GM18858 (cell line): ENCODE measurements around the gene ZNF429.
"Not testable (repeated sequence)": the region's sequence is repeated elsewhere in the genome, so short reads cannot be mapped to it uniquely, and the experiment has no call there.

Experiments
- ATAC-seq: cut with Tn5 transposase; IDR thresholded peaks from one replicate; pipeline ENCODE4 v1.9.1; 2021; ENCODE audit not compliant: unreplicated experiment

Gene ZNF429

DNA sequence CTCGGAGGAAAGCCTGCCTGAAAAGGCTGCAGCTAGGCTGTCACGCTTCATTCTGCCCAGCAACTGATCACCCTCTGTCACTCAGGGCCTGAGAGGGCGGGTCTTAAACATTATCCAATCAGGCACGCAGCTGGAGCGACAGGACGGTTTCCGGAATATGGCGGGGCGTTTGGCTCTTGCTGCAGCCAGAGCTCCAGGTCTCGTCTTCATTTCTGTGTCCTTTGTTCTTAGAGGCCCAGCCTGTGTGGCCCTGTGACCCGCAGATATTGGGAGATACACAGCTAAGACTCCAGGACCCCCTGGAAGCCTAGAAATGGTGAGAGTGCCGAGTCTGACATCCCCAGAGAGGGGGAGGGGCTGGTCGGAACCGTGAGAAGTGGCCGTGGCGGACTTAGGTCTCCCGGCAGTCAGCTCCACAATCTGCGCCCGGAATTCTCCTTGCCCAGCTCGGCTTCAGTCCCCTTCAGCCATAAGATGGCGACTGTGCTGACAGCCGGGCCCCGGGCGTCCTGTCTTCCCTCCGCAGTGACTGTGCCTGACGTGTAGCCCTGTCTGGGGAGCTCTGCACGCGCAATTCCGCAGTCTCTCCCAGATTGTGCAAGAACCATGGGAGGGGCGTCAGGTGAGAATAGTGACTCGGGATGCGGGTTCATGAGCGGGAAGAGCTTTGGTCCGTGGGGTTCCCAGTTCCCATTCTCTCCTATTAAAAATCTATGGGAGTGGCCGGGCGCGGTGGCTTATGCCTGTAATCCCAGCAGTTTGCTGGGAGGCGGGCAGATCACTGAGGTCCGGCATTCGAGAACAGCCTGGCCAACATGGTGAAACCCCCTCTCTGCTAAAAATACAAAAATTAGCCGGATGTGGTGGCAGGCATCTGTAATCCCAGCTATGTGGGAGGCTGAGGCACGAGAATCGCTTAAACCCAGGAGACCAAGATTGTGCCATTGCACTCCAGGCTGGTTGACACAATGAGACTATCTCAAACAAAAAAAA is at the start of gene ZNF429:
Gene ZNF429 (plus strand): TSS at position 144 of the 993 bp plus-strand sequence. CDS start 170 bp downstream, at position 314.
- ATAC-seq: peak; percentile 100

DNA sequence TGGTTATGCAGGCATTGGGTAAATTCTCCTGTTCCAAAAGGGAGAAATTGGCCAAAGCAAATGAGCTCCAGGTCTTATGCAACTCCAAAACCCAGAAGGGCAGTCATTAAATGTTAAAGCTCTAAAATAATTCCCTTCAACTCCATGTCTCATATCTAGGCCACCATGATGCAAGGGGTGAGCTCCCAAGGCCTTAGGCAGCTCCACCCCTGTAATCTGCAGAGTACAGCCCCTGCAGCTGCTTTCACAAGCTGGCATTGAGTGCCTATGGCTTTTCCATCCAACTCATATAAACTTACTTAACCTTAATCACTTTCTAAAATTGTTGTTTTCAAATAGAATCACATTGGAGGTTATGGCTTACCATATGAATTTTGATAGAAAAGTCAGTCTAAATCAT is 44.7 kb upstream of the ZNF429 start:
- ATAC-seq: no peak

DNA sequence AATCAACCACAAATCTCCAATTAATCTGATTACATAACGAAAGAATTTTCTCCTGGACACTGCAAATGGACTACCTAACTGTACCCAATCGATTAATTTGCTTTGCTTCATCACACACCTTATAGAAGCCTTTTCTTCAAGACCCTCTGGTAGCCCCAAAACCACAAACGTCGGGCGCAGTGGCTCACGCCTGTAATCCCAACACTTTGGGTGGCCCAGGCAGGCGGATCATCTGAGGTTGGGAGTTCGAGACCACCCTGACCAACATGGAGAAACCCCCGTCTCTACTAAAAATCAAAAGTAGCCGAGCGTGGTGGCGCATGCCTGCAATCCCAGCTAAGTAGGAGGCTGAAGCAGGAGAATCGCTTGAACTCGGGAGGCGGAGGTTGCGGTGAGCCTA is 42.9 kb upstream of the ZNF429 start:
- ATAC-seq: no peak

DNA sequence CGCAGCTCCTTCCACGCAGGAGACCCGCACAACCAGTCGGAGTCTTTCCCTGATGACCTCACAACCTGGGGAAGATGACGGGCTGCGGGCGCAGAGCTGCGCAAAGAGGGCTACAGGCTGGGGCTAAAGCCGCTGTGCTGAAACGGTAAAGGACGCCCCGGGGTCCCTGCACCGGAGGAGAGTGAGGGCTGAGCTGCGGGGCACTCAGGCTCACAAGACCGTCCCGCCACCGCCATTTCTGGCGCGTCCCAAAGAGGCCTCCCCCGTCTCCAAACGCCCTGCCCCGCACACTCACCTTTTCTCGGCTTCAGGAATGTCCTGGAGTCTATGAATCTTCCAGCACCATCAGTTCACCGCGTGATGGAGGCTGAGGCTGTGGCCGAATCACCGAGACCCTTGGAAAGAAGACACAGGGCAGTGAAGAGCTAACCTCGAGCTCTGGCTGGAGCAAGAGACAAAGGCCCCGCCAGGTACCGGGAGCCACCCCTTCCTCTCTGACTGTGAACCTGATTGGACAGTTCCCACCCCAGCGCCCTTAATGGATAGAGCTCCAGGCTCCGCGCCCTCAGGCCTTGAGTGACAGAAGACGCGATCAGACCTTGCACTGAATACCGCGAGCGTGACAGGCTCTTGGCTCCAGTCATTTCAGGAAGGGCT is 41.8 kb upstream of the ZNF429 start:
- no peak for ATAC-seq

DNA sequence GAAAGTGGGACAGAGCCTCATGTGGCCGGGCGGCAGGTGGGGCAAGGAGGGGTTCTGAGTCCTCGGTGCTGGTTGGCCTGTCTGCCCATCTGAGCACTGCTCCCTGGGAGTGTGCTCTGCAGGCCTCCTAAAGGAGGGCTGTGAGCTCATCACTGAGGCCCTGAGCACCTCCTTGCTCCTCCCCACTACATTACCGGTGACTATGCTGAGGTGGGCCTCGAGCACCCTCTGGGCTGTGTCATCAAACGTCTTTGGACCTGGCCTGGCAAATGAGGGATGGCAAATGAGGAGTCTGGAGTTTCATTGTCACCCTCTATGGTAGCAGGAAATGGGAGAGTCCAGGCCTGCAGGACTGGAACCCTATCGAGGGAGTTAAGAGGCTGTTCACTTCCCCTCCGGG is 38.8 kb upstream of the ZNF429 start:
- ATAC-seq: no peak

DNA sequence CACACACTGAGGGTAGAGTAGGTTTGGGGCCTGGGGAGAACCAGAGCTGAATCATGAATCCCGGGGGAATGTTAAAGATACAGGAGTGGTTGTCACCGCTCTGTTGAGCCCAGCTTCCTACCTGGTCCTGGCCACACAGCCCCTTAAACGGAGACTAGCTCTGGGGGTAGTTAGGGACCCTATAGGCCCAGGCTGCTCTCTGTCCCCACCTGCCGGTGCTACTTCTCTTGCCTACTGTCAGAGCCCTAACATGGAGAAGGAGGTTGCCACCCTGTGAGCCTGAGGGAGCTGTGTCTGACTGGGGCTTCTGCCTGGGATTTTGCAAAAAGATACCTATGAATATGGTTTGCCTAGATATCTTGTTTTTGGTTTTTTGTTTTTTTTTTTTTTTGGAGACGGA is 36.6 kb upstream of the ZNF429 start:
- ATAC-seq: no peak

DNA sequence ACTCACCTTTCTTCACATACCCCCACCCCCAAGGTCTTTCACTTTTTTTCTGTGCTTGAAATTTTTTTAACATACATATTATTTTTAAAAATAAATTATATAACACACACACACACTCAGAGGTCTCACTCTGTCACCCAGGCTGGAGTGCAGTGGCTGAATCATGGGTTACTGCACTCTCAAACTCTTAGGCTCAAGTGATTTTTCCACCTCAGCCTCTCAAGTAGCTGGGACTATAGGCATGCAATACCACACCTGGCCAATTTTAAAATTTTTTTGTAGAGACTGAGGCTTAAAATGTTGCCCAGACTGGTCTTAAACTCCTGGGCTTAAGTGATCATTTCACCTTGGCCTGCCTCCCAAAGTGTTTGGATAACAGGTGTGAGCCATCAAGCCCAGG is 32.9 kb upstream of the ZNF429 start:
- ATAC-seq: no peak

DNA sequence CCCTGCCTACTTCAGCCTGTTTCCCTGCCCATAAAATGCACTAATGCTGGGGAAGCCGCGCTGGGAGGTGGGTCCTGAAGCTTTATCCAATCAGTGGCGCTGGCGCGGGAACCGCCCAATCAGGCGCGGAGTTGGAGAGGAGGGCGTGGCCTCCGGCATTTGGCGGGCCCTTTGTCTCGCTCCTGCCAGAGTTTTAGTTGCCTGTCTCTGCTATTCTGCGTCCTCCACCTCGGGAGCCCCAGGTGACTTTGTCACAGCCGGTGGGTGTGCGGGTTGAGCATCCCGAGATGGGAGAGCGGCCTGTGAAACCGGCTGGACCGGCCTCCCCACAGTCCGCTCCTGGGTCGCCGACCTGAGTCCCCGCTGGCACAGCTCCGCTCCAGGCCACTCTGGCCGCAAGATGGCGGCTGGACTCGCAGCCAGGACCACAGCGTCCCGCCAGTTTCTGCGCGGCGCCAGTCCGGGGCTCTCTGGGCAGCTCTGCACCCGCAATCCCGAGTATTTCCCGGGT is 30.7 kb upstream of the ZNF429 start:
- no peak for ATAC-seq

DNA sequence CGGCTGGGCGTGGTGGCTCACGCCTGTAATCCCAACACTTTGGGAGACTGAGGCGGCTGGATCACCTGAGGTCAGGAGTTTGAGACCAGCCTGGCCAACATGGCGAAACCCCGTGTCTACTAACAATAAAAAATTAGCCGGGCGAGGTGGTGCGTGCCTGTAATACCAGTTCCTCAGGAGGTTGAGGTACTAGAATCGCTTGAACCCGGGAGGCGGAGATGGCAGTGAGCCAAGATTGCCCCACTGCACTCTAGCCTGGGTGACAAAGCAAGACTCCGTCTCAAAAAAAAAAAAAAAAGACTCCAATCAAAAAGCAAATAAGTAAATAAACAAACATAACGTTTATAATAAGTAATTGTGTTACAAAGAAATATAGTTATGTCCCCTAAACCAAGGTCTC is 23.0 kb upstream of the ZNF429 start:
- not testable (repeated sequence) for ATAC-seq

DNA sequence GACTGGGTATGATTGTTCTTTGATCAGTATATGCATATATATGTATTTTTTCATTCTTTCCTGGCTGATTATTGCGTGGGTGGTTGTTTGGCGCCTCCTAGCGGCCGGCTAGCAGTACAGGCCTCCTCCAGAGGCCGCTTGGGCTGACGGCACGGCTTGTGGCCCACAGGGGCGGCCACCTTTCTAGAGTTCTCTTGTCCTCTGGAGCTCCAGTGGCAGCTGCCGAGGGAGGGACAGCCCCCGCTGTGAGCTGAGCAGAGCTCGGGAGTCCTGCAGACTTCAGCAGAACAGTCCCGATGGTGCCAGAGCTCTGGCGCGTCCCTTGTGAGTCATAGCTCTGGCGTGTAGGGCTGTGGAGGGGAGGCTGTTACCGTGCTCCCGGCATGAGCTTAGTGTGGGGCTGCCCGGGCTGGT is 22.5 kb upstream of the ZNF429 start:
- no peak for ATAC-seq

DNA sequence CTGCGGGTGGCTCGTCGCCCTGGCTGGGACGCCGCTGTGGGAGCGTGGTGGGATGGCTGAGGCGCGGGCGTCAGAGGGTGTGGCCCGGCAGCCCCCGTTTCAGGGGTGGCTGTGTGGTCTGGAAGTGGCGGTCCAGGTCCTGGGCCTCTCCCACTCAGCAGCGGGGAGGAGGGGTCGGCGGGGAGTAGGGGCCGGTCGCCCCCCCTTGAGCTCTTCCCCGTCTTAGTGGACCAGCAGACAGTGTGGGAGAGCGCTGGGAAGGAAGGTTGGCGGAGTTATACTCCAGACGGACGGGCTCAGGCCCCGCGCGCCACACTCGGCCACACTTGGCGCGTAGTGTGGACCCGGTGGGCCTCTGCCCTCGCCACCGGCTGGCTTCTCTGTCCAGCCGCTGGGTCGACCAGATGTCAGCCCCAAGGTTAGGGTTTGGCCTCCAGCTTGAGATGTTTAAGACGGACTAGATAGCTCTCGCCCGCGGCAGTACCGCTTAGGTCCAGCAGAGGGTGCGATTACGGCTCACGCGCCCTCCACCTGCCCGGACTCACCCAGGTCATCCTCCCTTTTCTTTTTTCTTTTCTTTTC is 21.7 kb upstream of the ZNF429 start:
- ATAC-seq: no peak

DNA sequence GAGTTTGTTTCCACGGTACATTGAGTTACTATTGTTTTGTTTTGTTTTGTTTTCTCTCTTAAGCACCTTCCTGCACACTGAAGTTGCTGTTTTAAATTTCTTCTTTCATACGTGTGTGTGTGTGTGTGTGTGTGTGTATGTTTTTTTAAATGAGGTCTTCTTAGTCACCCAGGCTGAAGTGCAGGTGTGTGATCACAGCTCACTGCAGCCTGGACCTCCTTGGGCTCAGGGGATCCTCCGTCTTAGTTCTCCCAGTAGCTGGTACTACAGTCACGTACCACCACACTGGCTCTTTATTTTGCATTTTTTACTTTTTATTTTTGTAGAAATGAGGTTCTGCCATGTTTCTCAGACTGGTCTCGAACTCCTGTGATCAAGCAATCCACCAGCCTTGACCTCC is 20.8 kb upstream of the ZNF429 start:
- ATAC-seq: no peak

DNA sequence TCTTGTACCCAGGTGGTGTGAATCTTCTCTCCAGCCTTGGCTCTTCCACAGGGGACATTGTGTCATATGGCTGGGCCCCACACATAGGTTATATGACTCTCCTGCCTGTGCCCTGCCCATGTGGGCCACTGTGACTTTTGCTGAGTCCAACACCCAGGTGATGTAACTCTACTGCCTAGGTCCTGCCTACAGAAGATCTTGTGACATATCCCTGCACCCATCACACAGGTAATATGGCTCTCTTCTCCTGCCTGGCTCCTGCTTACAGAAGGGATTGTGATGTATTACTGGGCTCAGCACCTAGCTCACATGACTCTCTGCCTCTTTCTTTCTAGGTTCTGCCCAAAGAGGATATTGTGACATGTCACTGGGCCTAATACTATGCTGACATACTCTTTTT is 19.5 kb upstream of the ZNF429 start:
- ATAC-seq: no peak

DNA sequence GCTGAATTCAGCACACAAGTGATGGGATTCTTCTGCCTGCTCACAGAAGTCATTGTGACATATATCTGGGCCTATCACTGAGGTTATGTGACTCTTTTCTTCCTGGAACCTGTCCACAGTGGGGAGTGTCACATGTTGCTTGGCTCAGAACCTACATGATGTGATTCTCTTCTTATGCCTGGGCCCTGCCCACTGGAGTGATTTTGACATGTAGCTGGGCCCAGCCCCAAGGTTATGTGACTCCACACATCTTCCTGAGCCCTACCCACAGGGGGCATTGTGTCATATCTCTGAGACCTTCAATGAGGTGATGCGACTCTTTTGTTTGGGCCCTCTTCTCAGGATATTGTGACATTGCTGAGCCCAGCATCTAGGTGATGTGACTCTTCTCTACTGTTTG is 17.4 kb upstream of the ZNF429 start:
- no peak for ATAC-seq

DNA sequence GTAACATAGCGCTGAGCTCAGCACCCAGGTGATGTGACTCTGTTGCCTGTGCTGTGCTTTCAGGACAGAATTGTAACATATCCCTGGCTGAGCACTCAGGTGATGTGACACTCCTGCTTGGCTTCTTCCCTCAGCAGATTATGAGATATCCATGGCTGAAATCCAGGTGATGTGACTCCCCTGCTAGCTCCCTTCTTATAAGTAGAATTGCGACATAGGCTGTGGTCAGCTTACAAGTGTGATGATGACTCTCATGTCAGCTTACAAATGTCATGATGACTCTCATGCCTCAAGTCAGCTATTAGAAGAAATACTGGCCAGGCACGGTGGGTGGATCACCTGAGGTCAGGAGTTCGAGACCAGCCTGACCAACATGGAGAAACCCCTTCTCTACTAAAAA is 14.3 kb upstream of the ZNF429 start:
- ATAC-seq: no peak

DNA sequence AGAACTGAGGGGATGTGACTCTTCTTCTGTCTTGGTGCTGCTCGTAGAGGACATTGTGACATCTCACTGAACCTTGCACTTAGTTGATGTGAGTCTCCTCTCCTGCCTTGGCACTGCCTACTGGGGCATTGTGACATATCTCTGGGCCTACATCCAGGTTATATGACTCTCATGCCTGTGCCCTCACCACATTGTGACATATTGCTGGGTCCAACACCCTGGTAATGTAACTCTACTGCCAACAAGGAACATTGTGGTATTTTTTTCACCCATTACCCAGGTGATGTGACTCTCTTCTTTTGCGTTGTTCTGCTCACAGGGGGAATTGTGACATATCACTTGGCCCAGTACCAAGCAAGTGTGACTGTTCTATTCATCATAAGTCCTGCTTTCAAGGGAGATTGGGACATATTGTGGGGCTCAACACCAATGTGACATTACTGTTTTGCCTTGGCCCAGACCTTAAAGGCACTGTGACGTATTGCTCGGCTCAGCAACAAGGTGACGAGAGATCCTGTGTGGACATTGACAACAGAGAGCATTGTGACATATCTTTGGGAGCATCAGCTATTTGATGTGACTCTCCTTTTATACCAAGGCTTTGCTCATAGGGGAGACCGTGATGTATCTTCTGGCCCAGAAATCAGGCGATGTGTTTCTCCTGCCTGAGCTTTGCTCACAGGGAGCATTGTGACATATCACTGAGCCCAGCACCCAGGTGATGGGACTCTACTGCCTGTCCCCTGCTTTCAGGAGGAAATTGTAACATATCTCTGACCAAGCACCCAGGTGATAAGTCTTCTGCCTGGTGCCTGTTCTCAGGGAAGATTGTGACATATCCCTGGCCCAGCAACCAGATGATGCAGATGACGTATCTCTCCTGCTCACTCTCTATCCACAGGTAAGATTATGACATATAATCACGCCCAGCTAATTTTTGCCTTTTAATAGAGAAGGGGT is 12.2 kb upstream of the ZNF429 start:
- ATAC-seq: no peak

DNA sequence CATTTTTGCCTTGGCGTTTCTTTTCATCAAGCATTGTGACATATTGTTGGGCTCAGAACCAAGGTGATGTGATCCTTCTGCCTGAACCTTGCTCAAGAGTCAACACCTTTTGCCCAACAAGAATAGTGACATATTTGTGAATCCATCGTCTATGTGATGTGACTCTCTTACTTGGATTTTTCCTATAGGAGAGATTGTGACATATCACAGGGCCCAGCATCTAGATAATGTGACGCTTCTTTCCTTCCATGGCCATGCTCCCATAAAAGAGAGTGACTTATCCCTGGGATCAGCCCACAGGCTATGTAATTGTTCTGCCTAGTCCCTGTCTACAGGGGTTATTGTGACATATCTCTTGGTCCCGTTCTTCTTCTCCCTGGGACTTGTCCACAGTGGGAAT is 8.5 kb upstream of the ZNF429 start:
- no peak for ATAC-seq

DNA sequence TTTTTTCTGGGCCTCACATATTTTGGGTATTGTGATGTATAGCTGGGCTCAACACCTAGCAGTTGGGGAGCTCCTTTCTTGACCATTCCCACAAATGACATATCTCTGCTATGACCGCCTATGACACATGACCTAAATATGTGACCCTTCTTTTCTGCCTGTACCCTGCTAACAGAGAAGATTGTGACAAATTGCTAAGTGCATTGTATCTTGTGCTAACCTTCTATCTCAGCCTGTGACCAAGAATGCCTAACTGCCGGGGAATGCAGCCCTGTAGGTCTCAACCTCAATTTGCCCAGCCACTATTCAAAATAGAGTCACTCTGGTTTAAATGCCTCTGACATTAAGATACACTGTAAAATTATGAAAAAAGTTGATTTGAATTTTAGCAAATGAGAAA is 6.8 kb upstream of the ZNF429 start:
- ATAC-seq: no peak

DNA sequence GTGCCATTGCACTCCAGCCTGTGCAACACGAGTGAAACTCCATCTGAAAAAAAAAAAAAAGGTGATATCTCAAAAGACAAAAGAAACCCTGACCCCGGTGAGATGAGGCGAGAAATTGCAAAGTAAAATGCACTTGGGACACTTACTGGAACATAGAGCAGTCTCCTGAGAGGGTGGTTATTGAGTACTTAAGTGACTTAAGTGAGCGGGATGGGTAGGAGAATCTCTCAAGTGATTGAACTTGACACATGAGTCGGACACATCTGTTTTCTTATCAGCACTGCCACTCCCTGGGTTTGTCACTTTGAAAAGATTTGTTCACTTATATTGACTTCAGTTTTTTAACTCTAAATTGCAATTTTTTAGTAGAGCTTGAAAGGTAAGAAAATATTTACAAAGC is 2.8 kb downstream of the ZNF429 start:
- ATAC-seq: no peak

DNA sequence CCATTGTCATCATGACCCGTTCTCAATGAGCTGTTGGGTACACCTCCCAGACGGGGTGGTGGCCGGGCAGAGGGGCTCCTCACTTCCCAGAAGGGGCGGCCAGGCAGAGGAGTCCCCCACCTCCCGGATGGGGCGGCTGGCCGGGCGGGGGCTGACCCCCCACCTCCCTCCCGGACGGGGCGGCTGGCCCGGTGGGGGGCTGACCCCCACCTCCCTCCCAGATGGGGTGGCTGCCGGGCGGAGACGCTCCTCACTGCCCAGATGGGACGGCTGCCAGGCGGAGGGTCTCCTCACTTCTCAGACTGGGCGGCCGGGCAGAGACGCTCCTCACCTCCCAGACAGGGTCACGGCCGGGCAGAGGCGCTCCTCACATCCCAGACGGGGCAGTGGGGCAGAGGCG is 5.7 kb downstream of the ZNF429 start:
- not testable (repeated sequence) for ATAC-seq

DNA sequence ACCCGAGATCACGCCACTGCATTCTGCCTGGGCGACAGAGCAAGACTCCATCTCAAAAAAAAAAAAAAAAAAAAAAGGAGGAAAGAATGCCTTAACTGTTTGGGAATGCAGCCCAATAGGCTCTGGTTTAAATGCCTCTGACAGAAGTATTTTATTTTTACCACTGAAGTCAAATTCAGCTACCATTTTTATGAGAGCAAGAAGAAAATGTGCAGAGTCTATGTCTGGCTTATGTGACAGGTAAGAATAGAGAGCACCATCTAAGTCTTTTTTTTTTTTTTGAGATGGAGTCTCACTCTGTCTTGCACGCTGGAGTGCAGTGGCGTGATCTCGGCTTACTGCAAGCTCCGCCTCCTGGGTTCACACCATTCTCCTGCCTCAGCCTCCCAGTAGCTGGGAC is 7.2 kb downstream of the ZNF429 start:
- ATAC-seq: not testable (repeated sequence)
